PC-3 (cell line): ENCODE measurements around the gene FKBP14. TPM values are rescaled to one million over a fixed set of nuclear protein-coding genes. Genes with fewer than 3 reads are reported as not detected.

Experiments
- ATAC-seq: fragments of 200-7000 bp; cut with Tn5 transposase; 2 replicates; pipeline ENCODE4 v1.9.1; 2020; ENCODE audit warnings: mild to moderate bottlenecking, moderate library complexity
- BruUV-seq: library from RNA; stranded (reverse); fragments of 400-500 nt; replicated peaks from 2 replicates; lab custom pipeline; 2021; lab: Mats Ljungman, UMichigan
- CTCF ChIA-PET: fragments of 300-600 bp; sonication (Branson Sonifier 250); formaldehyde crosslinking; loops from one replicate; lab custom pipeline; 2022; ENCODE audit warnings: antibody characterized with exemption; lab: Charles Lee
- POLR2A ChIA-PET: fragments of 300-600 bp; sonication (Branson Sonifier 250); formaldehyde crosslinking; loops from one replicate; lab custom pipeline; 2022; ENCODE audit warnings: antibody characterized with exemption; ENCODE audit not compliant: unreplicated experiment; lab: Charles Lee
- DNase-seq: peaks from one replicate; pipeline ENCODE4 v3.0.0-alpha.2; 2015
- H2AFZ ChIP-seq: fragments of 300-600 bp; sonication (generic); 2 replicates; pipeline ENCODE4 v1.6.0; 2016; ENCODE audit warnings: antibody characterized with exemption, low read length
- H3F3A ChIP-seq: fragments of 300-600 bp; sonication (generic); one replicate; pipeline ENCODE4 v1.6.0; 2017; ENCODE audit warnings: antibody characterized with exemption, low read length, control low read depth, mild to moderate bottlenecking; ENCODE audit not compliant: unreplicated experiment
- H3K27ac ChIP-seq: fragments of 300-600 bp; sonication (generic); 2 replicates; pipeline ENCODE4 v1.5.1; 2016; ENCODE audit warnings: mild to moderate bottlenecking, low read length
- H3K27me3 ChIP-seq: fragments of 300-600 bp; sonication (generic); 2 replicates; pipeline ENCODE4 v1.6.1; 2016; ENCODE audit warnings: low read length, mixed read lengths
- H3K36me3 ChIP-seq: fragments of 300-600 bp; sonication (generic); 2 replicates; pipeline ENCODE4 v1.6.1; 2016; ENCODE audit warnings: low read depth, mixed run types, low read length, mixed read lengths
- H3K4me1 ChIP-seq: fragments of 300-600 bp; sonication (generic); 2 replicates; pipeline ENCODE4 v1.5.1; 2016; ENCODE audit warnings: low read length; ENCODE audit not compliant: insufficient read depth
- H3K4me2 ChIP-seq: fragments of 300-600 bp; sonication (generic); 2 replicates; pipeline ENCODE4 v1.6.0; 2016; ENCODE audit warnings: low read length
- H3K4me3 ChIP-seq: fragments of 300-600 bp; sonication (generic); 2 replicates; pipeline ENCODE4 v1.5.1; 2016; ENCODE audit warnings: mild to moderate bottlenecking, low read length, mixed read lengths
- H3K79me2 ChIP-seq: fragments of 300-600 bp; sonication (generic); 2 replicates; pipeline ENCODE4 v1.6.1; 2017; ENCODE audit warnings: low read length, mixed read lengths
- H3K9ac ChIP-seq: fragments of 300-600 bp; sonication (generic); 2 replicates; pipeline ENCODE4 v1.6.0; 2016; ENCODE audit warnings: mild to moderate bottlenecking, low read length
- H3K9me2 ChIP-seq: fragments of 300-600 bp; sonication (generic); replicated peaks from 2 replicates; pipeline ENCODE4 v1.6.1; 2016; ENCODE audit warnings: mixed run types, low read length, mixed read lengths
- H3K9me3 ChIP-seq: fragments of 300-600 bp; sonication (generic); 2 replicates; pipeline ENCODE4 v1.6.1; 2016; ENCODE audit warnings: low read length, mixed read lengths
- H4K20me1 ChIP-seq: fragments of 300-600 bp; sonication (generic); 2 replicates; pipeline ENCODE4 v1.6.1; 2016; ENCODE audit warnings: low read length, mixed read lengths
- EZH2 ChIP-seq: fragments of 300-600 bp; sonication (generic); IDR thresholded peaks from one replicate; pipeline ENCODE4 v1.6.1; 2017; ENCODE audit warnings: antibody characterized with exemption, mild to moderate bottlenecking, low read length; ENCODE audit not compliant: unreplicated experiment
- EZH2phosphoT487 ChIP-seq: fragments of 300-600 bp; sonication (generic); IDR thresholded peaks from 2 replicates; pipeline ENCODE4 v1.6.1; 2018; ENCODE audit warnings: mild to moderate bottlenecking, antibody characterized with exemption, low read length, borderline replicate concordance
- intact Hi-C: fragments of 100-400 bp; cut with micrococcal nuclease; formaldehyde crosslinking; loops from 2 replicates; pipeline ENCODE4 v1.9.0; 2023
- total RNA-seq: library from RNA; depleted of rRNA; stranded (reverse); fragments of >200 nt; gene quantifications from 2 replicates; pipeline ENCODE4 v1.2.3, GENCODE V29; 2014
- TF ChIP-seq, protein P1 (sequence below): fragments of 300-600 bp; sonication (generic); conservative IDR thresholded peaks from 2 replicates; pipeline ENCODE4 v1.5.1; 2017; ENCODE audit warnings: antibody characterized with exemption, low read depth, mild to moderate bottlenecking, low read length

Gene FKBP14
- total RNA-seq, 1 experiment from 2014 or later: 9.0 TPM

DNA sequence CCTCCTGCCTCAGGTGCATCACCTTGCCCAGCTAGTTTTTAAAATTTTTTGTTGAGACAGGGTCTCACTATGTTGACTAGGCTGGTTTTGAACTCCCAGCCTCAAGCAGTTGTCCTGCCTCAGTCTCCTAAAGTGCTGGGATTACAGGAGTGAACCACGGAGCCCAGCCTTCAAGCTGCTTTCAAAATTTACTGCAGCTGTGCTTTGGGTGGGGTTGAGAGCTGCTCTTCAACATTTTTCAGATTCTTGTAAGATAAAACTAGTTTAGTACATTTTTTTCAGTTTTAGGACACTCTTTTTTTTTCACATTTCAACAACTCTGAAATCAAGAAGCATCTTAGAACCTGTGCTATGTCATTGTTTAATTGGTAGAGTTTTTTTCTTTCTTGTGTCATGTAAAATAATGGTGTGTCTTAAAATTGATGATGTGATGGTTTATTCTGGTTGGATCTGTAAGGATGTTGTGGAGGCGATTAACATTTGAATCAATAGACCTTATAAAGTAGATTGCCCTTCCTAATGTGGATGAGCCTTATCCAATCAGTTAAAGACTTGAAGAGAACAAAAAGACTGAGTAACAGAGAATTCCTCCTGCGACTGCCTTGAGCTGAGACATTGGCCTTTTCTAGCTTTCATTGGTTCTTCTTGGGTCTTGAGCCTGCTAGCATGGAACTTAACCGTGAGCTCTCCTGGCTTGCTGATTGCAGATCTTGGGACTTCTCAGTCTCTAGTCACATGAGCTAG, 15.2 kb upstream of the FKBP14 start:
- CTCF ChIA-PET: interaction anchor here (0.6 kb wide), 1 partner anchor 33 kb away, joined by 5 read pairs; no protein-coding TSS in a partner anchor
- intact Hi-C loops: no loop called here

GRCh38 chr7:30040938-30041337, 14.4 kb upstream of the FKBP14 start:
- H3F3A ChIP-seq: no peaks in the 10 kb centered on the region
- POLR2A ChIA-PET: no interaction called here
- no peaks in the 10 kb centered on the region; the same call in 1 of the 2 replicates for H3K36me3 ChIP-seq
- no peaks in the 10 kb centered on the region for H3K9me3 ChIP-seq
- H3K4me1 ChIP-seq: no peaks in the 10 kb centered on the region
- ATAC-seq (no peak), DNase-seq (no peak)
- no peak overlapping the region for H3K4me2 ChIP-seq
- no peaks in the 10 kb centered on the region for H3K27me3 ChIP-seq
- BruUV-seq: no TSS peak
- CTCF ChIA-PET: no interaction called here
- intact Hi-C loops: no loop called here
- H3K27ac ChIP-seq: no peak overlapping the region
- no peak overlapping the region for H3K4me3 ChIP-seq
- no peaks in the 10 kb centered on the region for H3K79me2 ChIP-seq
- H4K20me1 ChIP-seq: no peaks in the 10 kb centered on the region
- no peak overlapping the region for H2AFZ ChIP-seq
- no peak for TF ChIP-seq EZH2phosphoT487
- TF ChIP-seq, protein P1, sequence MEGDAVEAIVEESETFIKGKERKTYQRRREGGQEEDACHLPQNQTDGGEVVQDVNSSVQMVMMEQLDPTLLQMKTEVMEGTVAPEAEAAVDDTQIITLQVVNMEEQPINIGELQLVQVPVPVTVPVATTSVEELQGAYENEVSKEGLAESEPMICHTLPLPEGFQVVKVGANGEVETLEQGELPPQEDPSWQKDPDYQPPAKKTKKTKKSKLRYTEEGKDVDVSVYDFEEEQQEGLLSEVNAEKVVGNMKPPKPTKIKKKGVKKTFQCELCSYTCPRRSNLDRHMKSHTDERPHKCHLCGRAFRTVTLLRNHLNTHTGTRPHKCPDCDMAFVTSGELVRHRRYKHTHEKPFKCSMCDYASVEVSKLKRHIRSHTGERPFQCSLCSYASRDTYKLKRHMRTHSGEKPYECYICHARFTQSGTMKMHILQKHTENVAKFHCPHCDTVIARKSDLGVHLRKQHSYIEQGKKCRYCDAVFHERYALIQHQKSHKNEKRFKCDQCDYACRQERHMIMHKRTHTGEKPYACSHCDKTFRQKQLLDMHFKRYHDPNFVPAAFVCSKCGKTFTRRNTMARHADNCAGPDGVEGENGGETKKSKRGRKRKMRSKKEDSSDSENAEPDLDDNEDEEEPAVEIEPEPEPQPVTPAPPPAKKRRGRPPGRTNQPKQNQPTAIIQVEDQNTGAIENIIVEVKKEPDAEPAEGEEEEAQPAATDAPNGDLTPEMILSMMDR: no peak
- TF ChIP-seq EZH2: no peak
- no peaks in the 10 kb centered on the region for H3K9me2 ChIP-seq
- H3K9ac ChIP-seq: no peak overlapping the region

More for the DNA sequence above, 15.2 kb upstream of the FKBP14 start:
- H2AFZ ChIP-seq: no peak overlapping the region
- BruUV-seq: no TSS peak
- H4K20me1 ChIP-seq: no peaks in the 10 kb centered on the region
- no peaks in the 10 kb centered on the region for H3F3A ChIP-seq
- H3K36me3 ChIP-seq: peaks cover 6% of the 10 kb centered on the region; the same call in 1 of the 2 replicates
- TF ChIP-seq, protein P1: no peak
- no peak for TF ChIP-seq EZH2phosphoT487
- TF ChIP-seq EZH2: no peak
- no peaks in the 10 kb centered on the region for H3K79me2 ChIP-seq
- H3K27ac ChIP-seq: no peak overlapping the region
- no peaks in the 10 kb centered on the region for H3K9me2 ChIP-seq
- no peak overlapping the region for H3K4me2 ChIP-seq
- H3K9ac ChIP-seq: no peak overlapping the region
- H3K27me3 ChIP-seq: no peaks in the 10 kb centered on the region
- POLR2A ChIA-PET: no interaction called here
- DNase-seq: no peak
- ATAC-seq: no peak
- H3K9me3 ChIP-seq: no peaks in the 10 kb centered on the region
- H3K4me1 ChIP-seq: no peaks in the 10 kb centered on the region
- no peak overlapping the region for H3K4me3 ChIP-seq
